Thyroid gland (tissue), 4 donors: Measurements from ENCODE around the gene AKAP6.

Experiments
- CTCF ChIP-seq, 6 experiments: fragments of 200-600 bp in 3 of 6; fragments of 450-650 bp in 3 of 6; sonication (generic) in 3 of 6; IDR thresholded peaks; one replicate each; pipeline ENCODE4 v1.5.1; 2016 to 2019; ENCODE audit warnings: antibody characterized with exemption in 6 of 6, mild to moderate bottlenecking in 2 of 6, inconsistent platforms in 1 of 6, moderate library complexity in 1 of 6
- POLR2A ChIP-seq, 2 donors: fragments of 450-650 bp; IDR thresholded peaks; one replicate each; pipeline ENCODE4 v1.6.1; 2017; ENCODE audit warnings: antibody characterized with exemption in 2 of 2, mild to moderate bottlenecking in 2 of 2, moderate library complexity in 1 of 2

- TF ChIP-seq CTCF (IDR thresholded peaks at IDR 0.05) (no peak), POLR2A (IDR thresholded peaks at IDR 0.05) (no peak)
These were observed 273.6 kb downstream of the AKAP6 start for GRCh38 chr14:32602699-32603098.
